Muscle of arm (tissue), 12 donors: Measurements from ENCODE around the gene PNMT. TPM values are rescaled to one million over a fixed set of nuclear protein-coding genes. Genes with fewer than 3 reads are reported as not detected.

ENCODE experiments used
- DNase-seq: peaks from one replicate; pipeline ENCODE4 v3.0.0-alpha.2; 2013
- polyA plus RNA-seq, 12 donors: library from polyadenylated mRNA; unstranded; fragments of 120-200 nt; gene quantifications; one replicate each; pipeline ENCODE4 v1.2.1, GENCODE V29; 2013; ENCODE audit not compliant: insufficient read length in 12 of 12

The PNMT gene
- polyA plus RNA-seq, 12 donors = 1.2 to 7.5 (median 3.6) TPM; not detected in 2

DNA sequence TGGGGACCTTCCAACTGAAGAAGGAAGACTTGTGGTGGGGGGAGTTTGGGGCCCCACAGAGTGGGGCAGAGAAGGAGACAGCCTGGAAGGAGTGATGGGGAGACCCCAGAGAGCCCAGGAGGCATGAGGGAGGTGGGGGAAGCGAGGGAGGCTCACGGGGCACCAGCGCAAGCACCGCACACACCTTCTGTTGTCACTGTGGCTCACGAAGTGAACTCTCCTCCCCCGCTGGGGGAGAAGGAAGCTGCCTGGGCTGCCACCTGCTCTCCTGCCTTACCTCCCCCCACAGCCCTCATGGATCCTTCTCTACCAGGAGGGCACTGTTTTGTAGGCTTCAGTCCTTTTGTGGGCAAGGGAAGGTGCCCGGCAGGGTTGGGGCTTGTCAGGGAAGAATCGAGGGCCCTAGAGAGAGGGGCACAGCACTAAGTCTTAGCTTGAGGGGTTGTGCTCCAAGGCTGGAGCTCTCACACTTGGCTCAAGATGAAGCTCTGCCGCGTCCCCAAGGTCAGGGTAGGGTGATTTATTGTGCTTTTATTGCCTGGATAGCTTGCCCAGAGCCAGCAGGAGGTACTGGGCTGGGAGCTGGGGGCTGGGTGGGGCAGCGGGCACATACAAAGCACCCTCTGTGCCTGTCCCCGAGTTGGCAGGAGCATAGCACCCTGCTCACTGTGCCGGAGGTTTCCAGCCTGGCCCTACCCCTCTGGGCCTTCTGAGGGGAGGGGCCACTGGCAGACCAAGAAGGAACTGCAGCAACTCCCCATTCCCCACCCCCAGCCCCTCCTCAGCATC is 35.9 kb upstream of the PNMT start:
- DNase-seq = no peak

DNA sequence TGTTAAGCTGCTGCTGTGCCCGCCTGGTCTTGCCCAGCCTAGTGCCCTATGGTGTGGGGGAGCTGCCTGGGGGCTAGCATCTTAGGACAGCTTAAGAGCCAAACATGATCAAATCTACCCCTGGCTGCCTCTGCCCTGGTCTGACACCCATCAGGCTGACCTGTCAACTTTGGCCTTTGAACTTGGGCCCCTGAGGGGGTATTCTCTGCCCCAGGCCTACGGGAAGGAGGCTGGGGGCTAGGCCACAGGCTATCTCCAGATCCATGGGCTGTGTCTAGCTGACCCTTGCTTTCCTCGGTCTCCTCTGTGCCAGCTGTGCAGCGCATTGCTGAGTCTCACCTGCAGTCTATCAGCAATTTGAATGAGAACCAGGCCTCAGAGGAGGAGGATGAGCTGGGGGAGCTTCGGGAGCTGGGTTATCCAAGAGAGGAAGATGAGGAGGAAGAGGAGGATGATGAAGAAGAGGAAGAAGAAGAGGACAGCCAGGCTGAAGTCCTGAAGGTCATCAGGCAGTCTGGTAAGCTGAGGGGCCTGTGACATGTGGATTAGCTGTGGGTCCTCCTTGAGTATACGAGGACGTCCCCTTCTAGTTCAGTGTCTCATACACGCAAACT is 34.6 kb upstream of the PNMT start:
- DNase-seq = no peak

- DNase-seq = no peak
Measured at GRCh38 chr17:39634384-39634871, 33.8 kb upstream of the PNMT start.

GRCh38 chr17:39635614-39636176 is 32.6 kb upstream of the PNMT start:
- no peak for DNase-seq

DNA sequence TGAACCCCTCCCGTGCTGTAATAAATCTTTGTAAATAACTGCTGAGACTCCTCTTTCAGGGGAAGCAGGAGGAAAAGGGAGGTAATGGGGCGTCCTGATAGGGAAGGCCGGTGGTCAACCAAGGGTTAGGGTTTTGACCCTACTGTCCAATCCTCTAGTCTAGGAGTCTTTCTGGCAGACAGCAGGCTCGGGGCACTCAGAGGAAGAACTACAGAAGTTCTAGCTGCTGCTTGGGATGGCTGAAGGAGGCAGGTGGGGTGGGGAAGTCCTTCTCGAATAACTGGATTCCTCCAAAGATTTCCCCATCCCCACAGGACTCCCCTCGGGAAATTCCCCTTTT is 31.7 kb upstream of the PNMT start:
- DNase-seq = no peak

DNA sequence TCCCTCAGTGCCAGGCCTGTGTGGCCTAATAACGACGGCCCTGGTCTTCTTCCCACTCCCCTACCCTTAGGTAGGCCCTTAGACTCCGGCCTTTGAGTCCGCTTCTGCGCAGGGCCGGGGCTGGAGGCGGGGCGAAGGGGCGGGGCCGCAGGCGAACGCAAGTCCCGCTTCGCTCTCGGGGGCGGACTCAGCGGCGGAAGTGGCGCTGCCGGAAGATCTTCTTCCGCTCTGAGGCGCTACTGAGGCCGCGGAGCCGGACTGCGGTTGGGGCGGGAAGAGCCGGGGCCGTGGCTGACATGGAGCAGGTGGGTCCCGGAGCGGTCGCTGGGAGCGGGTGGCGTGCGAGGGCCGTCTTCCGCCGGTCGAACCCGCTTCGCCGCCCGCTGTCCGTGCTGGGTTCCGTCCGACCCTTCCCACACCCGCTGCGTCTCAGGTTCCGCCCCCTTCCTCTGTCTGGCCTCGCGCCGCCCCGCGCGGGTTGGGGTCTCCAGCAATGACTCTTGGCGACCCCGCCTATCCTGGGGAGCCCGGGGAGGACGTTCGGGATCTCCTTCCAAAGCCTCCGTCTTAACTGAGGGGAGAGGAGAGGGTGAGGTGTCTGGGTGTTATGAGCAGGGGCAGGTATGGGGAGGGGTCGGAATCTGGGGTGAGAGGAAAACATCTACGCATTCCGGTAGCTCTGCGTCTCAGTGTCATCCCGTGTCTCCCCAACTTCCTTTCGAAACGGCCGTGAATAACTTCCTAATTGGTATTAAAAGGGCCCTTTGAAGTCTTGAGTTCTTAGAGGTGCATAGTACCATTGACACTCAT is 31.1 kb upstream of the PNMT start, which contains the start of gene STARD3:
TSS of gene STARD3 (plus strand) at position 218 of the 810 bp plus-strand sequence. CDS start 16,388 bp downstream, outside the sequence.
- DNase-seq = peak; percentile 92

DNA sequence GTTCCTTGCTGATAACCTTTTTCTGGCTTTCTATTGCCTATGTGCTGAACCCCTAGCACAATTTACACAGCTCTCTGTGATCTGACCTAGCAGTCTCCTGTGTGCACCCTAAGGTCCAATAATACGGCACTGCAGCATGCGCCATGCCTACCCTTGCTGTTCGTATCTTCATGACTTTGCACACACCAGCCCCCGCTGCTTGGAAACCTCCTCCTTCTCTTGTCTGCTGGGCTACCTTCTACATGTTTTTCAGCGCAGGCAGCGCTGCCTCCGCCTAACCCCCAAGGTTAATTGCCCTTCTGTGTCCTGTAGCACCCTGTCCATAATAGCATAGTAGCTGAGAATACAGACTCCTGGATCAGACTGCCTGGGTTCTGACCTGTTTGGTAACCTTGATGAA is 29.9 kb upstream of the PNMT start:
- no peak for DNase-seq

- no peak for DNase-seq
Measured at GRCh38 chr17:39639043-39639442, 29.2 kb upstream of the PNMT start.

- DNase-seq = no peak
Measured at GRCh38 chr17:39639566-39640458, 28.4 kb upstream of the PNMT start.

DNA sequence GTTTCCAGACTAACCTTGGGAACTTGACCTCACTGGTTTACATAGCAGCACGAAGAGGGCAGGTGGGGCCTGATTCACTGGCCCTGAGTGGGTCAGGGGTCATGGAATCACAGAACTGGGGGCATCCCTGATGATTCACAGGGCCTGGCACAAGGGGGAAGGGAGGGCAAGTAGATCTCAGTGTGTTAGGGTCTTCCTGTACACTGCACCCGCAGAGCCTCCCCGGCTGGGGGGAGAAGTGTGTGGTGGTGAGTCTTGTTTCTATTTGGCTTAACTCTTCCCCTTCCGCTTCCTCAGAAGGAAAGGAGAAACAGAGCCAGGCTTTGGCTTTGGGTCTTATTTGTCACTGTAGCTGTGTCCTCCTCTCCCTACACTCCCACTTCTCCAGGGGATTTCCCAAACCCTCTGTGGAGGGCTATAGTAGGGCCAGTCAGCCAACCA is 27.6 kb upstream of the PNMT start:
- DNase-seq = no peak

- no peak for DNase-seq
Measured at GRCh38 chr17:39641097-39641496, 27.2 kb upstream of the PNMT start.

DNA sequence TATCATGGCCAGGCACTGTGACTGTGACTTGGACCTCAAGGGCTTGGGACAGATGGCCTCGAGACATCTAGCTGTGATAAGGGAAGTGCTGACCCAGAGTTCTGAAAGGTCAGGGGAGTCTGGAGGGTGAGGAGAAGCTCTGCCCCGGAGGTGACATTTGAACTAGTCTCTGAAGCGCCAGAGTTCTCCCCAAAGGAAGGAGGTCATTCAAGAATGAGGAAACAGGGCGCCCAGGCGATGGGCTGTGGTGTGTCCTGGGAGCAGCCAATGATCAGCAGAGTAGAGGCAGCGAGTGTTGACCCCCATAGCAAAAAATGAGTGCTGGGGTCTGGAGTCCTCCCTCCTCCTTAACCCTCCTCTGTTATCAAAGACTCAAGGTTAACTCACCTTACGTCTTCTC is 26.4 kb upstream of the PNMT start:
- DNase-seq = no peak

GRCh38 chr17:39642291-39643074 is 25.8 kb upstream of the PNMT start:
- DNase-seq = no peak

GRCh38 chr17:39643271-39643670 is 25.0 kb upstream of the PNMT start:
- DNase-seq = no peak

DNA sequence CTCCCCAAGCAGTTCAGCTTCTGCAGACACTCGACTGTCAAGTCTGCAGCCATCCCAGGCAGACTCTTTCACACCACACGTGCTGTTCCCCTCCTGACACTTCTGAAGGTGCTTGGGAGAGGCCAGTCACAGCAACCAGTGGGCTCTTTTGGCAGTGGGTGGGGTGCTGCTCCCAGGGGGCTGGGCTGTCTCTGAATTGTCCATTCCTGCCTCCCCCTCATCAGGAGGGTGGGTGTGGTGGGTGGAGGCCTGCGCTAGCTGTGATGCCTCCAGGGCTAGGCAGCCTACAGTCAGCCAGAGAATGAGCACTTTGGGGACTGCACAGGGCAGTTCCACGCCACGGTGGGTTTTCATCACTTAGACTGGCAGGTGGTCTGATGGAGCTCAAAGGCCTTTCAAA is 21.0 kb upstream of the PNMT start:
- DNase-seq = no peak

DNA sequence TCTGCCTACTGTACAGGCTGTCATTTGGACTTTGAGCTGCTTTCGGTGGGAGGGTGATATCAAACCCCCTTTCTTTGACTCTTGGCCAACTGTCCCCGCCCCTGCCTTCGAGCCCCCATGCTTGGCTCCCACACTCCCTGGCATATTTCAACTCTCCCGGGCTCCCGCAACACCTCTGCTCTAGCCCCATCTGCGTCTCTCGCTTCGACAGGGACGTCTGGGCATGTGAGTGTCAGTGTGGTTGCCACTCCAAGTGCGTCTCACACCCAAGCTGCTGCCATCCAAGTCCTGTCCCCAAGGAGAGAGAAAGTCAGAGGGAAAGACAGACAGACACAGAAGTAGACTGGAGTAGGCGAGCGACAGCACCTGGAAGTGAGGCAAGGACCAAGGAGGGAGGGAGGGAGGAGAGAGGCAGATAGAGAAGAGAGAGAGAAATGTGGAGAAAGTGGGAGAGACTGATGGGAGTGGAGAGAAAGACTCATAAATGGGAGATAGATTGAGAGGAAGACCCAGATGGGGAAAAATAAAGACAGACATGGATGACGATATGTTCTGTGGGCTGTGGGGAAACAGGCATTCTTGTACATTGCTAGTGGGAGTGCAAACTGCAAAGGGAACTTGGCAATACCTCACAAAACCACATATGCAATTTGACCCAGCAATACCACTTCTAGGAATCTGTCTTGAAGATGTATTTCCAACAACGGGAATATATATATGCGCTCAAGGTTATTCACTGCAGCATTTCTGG is 19.5 kb upstream of the PNMT start:
- no peak for DNase-seq

DNA sequence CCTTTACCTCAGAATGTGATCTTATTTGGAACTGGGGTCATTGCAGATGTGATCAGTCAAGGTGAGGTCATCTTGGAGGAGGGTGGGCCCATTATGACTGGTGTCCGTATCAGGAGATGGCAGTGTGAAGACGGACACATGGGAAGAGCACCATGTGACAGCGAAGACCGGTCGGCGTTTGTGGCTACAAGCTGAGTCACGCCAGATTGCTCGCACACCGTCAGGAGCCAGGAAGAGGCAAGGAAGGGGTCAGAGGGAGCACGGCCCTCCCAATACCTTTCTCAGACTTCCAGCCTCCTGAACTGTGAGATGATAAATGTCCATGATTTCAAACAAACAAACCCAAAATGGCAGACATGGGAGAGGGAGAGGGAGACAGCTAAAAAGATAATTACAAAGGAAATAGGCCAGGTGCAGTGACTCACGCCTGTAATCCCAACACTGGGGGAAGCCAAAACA is 18.1 kb upstream of the PNMT start:
- DNase-seq = no peak

DNA sequence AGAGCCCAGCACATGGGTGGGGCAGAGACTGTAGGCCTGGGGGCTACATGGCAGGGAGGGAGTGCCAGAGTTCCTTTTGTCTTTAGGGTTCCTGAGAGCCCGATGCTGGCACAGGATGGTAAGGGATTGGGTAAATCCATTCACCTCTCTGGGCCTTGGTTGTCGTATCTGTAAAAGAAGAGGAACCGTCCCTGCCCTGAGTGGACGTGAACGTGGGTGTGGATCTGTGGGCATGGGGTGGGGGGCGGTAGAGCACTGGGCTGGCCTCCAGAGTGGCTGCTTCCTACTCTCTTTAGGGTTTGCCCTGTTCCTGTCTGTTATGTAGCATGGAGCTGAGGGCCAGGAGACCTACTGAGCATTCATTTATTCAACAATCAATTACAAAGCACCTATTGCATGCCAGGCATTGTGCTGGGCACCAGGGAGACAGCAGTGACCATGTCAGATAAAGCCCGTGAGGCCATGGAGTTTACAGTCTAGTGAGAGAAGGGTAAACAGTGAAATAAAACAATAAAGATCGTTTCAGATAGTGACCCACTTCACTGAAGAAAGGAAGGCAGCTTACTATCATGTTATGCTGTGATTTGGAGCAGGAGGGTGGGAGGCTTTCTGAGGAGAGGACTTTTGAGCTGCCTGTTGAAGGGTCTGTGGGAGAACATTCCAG is 16.2 kb upstream of the PNMT start:
- DNase-seq = no peak
